ENCODE data around the gene KCNJ18. TPM values are rescaled to one million over a fixed set of nuclear protein-coding genes. Genes with fewer than 3 reads are reported as not detected.
"Not testable (repeated sequence)": the region's sequence is repeated elsewhere in the genome, so short reads cannot be mapped to it uniquely, and the experiment has no call there.

KCNJ18 gene
- polyA plus RNA-seq, result not detected
- long read RNA-seq, donor 1, result 0 reads
- long read RNA-seq, donor 2, result 0 reads
- long read RNA-seq, donor 3, result 0 reads
- long read RNA-seq, donor 4, result 0 reads
- long read RNA-seq, donor 5, result 0 reads
- long read RNA-seq, donor 6, result 0 reads
- long read RNA-seq, donor 7, result 0 reads
- long read RNA-seq, donor 8, result 0 reads
- long read RNA-seq, donor 9, result 0 reads
- long read RNA-seq, donor 10, result 0 reads
- long read RNA-seq, donor 11, result 0 reads

GRCh38 chr17:21691883-21692703 lies at the start of gene KCNJ18:
KCNJ18 (plus strand) TSS chr17:21692523; CDS start chr17:21702787, 10,264 bp downstream.
- H3K27ac ChIP-seq (ENCODE audit: low read length); DNase-seq; H3K4me3 ChIP-seq (ENCODE audit: low read length); H3K27me3 ChIP-seq (ENCODE audit: control insufficient read depth, insufficient read depth, low read length); H3K4me1 ChIP-seq (ENCODE audit: control insufficient read depth, insufficient read depth, low read length); H3K36me3 ChIP-seq (ENCODE audit: control insufficient read depth, insufficient read depth, low read length): not testable (repeated sequence)
- H3K9me3 ChIP-seq (ENCODE audit: control insufficient read depth, low read depth, low read length), result peaks cover 17% of the 10 kb centered on the region
- WGBS (ENCODE audit: insufficient coverage, low lambda C conversion rate), result no CpG with 5 or more reads among the region's 18 CpGs

- H3K9me3 ChIP-seq (ENCODE audit: control insufficient read depth, low read depth, low read length); DNase-seq; H3K4me3 ChIP-seq (ENCODE audit: low read length); H3K4me1 ChIP-seq (ENCODE audit: control insufficient read depth, insufficient read depth, low read length); H3K36me3 ChIP-seq (ENCODE audit: control insufficient read depth, insufficient read depth, low read length); H3K27me3 ChIP-seq (ENCODE audit: control insufficient read depth, insufficient read depth, low read length); H3K27ac ChIP-seq (ENCODE audit: low read length): not testable (repeated sequence)
- WGBS (ENCODE audit: insufficient coverage, low lambda C conversion rate), result no CpG with 5 or more reads among the region's 6 CpGs
Observed at GRCh38 chr17:21648125-21648524, 44.2 kb upstream of the KCNJ18 start.

GRCh38 chr17:21650043-21650442 lies 42.3 kb upstream of the KCNJ18 start:
- DNase-seq; H3K36me3 ChIP-seq (ENCODE audit: control insufficient read depth, insufficient read depth, low read length); H3K4me1 ChIP-seq (ENCODE audit: control insufficient read depth, insufficient read depth, low read length); H3K4me3 ChIP-seq (ENCODE audit: low read length); H3K27ac ChIP-seq (ENCODE audit: low read length); H3K27me3 ChIP-seq (ENCODE audit: control insufficient read depth, insufficient read depth, low read length); H3K9me3 ChIP-seq (ENCODE audit: control insufficient read depth, low read depth, low read length): not testable (repeated sequence)
- WGBS (ENCODE audit: insufficient coverage, low lambda C conversion rate), result 80% methylated on average over 1 of the region's 1 CpG

DNA sequence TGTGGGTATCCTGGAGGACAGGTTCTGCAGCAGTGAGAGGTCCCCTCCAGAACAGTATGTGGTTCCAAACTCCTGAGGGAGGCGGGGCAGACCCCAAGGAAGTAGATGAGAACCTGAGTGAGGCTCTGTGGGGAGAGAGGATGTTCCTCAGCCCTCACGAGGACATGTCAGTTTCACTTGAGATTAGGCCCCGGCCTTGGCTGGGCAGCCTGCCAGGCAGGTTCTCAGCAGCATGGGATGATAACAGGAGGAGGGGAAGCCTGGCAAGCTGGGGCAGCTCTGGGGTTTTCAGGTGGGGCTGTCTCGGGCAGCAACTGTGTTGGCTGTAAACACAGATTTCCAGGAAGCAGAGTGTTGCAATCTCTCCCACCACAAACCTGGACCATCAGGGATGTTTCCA lies 40.3 kb upstream of the KCNJ18 start:
- H3K36me3 ChIP-seq (ENCODE audit: control insufficient read depth, insufficient read depth, low read length); H3K4me1 ChIP-seq (ENCODE audit: control insufficient read depth, insufficient read depth, low read length); H3K9me3 ChIP-seq (ENCODE audit: control insufficient read depth, low read depth, low read length); H3K27me3 ChIP-seq (ENCODE audit: control insufficient read depth, insufficient read depth, low read length); DNase-seq; H3K27ac ChIP-seq (ENCODE audit: low read length); H3K4me3 ChIP-seq (ENCODE audit: low read length): not testable (repeated sequence)
- WGBS (ENCODE audit: insufficient coverage, low lambda C conversion rate), result no CpG with 5 or more reads among the region's 4 CpGs

DNA sequence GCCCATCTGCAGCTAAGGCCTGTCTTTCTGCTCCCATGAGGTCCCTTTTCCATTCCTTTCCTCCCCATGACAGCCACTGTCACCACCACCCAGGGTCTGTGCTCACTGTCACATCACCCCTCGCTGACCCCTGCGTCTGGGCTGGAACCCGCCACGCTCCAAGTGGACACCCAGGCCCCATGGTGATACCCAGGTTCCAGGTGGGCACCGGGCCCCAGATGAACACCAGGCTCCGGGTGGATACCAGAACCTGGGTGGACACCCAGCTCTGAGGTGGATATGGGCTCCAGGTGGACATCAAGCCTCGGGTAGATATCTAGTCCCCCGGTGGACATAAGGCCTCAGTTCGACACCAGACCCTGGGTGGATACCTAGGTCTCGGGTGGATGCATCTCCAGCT lies 39.1 kb upstream of the KCNJ18 start:
- not testable (repeated sequence) for DNase-seq

DNA sequence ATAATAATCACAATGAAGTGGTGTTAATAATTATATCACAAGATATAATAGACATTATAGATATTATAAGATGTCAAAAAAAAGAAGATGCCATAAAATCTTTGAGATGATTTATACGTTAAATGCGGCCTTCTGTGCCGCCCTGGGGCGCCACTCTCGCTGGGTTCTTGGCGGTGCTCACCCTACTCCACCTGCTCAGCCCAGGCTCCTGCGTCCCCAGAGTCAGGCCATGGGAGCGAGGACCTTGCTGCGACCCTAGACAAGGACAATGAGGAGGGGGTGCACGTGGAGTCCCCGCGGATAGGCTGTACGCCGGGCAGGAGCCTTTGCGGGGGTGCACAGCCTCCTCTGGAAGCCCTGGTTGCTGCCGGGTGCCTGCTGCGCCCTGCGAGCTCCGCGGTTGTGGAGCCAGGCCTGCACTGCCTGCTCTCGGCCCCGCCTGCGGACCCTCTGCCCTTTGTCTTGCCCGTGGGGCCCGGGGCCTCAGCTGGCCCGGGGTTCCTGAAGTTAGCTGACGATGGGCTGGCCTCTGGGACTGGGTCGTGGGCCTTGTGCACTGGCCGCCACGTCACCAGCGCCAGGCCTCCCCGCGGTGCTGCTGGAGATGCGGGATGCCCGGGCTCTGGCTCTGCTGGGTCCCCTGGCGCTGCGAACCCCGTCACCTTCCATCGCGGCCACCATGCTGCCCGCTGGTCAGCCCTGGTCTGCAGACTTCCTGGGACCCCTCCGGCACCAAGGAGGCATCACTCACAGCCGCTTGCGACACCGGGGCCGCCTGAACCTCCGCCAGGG lies 35.6 kb upstream of the KCNJ18 start:
- H3K36me3 ChIP-seq (ENCODE audit: control insufficient read depth, insufficient read depth, low read length); H3K27me3 ChIP-seq (ENCODE audit: control insufficient read depth, insufficient read depth, low read length); DNase-seq; H3K27ac ChIP-seq (ENCODE audit: low read length); H3K4me1 ChIP-seq (ENCODE audit: control insufficient read depth, insufficient read depth, low read length); H3K9me3 ChIP-seq (ENCODE audit: control insufficient read depth, low read depth, low read length); H3K4me3 ChIP-seq (ENCODE audit: low read length): not testable (repeated sequence)
- WGBS (ENCODE audit: insufficient coverage, low lambda C conversion rate), result no CpG with 5 or more reads among the region's 47 CpGs

More for the DNA sequence above, 39.1 kb upstream of the KCNJ18 start:
- not testable (repeated sequence) for H3K4me1 ChIP-seq (ENCODE audit: control insufficient read depth, insufficient read depth, low read length); H3K9me3 ChIP-seq (ENCODE audit: control insufficient read depth, low read depth, low read length); H3K36me3 ChIP-seq (ENCODE audit: control insufficient read depth, insufficient read depth, low read length); H3K27ac ChIP-seq (ENCODE audit: low read length); H3K4me3 ChIP-seq (ENCODE audit: low read length); H3K27me3 ChIP-seq (ENCODE audit: control insufficient read depth, insufficient read depth, low read length)
- no CpG with 5 or more reads among the region's 10 CpGs for WGBS (ENCODE audit: insufficient coverage, low lambda C conversion rate)

- H3K36me3 ChIP-seq (ENCODE audit: control insufficient read depth, insufficient read depth, low read length), result not testable (repeated sequence)
- 47% methylated on average over 3 of the region's 7 CpGs for WGBS (ENCODE audit: insufficient coverage, low lambda C conversion rate)
- H3K9me3 ChIP-seq (ENCODE audit: control insufficient read depth, low read depth, low read length), result peaks cover 10% of the 10 kb centered on the region
Observed at GRCh38 chr17:21659635-21660034, 32.7 kb upstream of the KCNJ18 start.

DNA sequence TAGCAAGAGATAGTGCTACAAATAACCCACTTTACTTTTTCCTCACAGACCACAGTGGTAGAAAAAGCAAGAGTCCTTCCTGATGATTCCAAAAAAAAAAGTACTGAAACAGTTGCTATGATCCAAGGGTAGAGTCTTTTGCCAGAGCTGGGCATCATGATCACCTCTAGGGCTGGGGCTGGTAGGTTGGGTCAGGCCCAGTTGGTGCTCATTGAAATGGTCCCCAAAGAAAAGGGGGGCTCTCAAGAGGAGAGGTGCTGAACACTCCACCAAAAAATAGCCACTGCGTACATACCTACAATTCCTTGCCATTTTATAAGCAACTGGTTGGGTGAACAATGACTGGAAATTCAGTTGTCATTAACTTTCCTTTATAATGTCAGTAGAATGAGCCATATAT lies 30.9 kb upstream of the KCNJ18 start:
- H3K27ac ChIP-seq (ENCODE audit: low read length); H3K4me3 ChIP-seq (ENCODE audit: low read length); H3K9me3 ChIP-seq (ENCODE audit: control insufficient read depth, low read depth, low read length); H3K36me3 ChIP-seq (ENCODE audit: control insufficient read depth, insufficient read depth, low read length); H3K4me1 ChIP-seq (ENCODE audit: control insufficient read depth, insufficient read depth, low read length); H3K27me3 ChIP-seq (ENCODE audit: control insufficient read depth, insufficient read depth, low read length); DNase-seq: not testable (repeated sequence)
- no CpG with 5 or more reads among the region's 1 CpG for WGBS (ENCODE audit: insufficient coverage, low lambda C conversion rate)

More at GRCh38 chr17:21659635-21660034, 32.7 kb upstream of the KCNJ18 start:
- H3K27me3 ChIP-seq (ENCODE audit: control insufficient read depth, insufficient read depth, low read length); H3K4me1 ChIP-seq (ENCODE audit: control insufficient read depth, insufficient read depth, low read length); H3K4me3 ChIP-seq (ENCODE audit: low read length); H3K27ac ChIP-seq (ENCODE audit: low read length); DNase-seq: not testable (repeated sequence)

- H3K9me3 ChIP-seq (ENCODE audit: control insufficient read depth, low read depth, low read length); H3K4me1 ChIP-seq (ENCODE audit: control insufficient read depth, insufficient read depth, low read length); DNase-seq; H3K27ac ChIP-seq (ENCODE audit: low read length); H3K36me3 ChIP-seq (ENCODE audit: control insufficient read depth, insufficient read depth, low read length); H3K4me3 ChIP-seq (ENCODE audit: low read length); H3K27me3 ChIP-seq (ENCODE audit: control insufficient read depth, insufficient read depth, low read length): not testable (repeated sequence)
- 80% methylated on average over 1 of the region's 3 CpGs for WGBS (ENCODE audit: insufficient coverage, low lambda C conversion rate)
Observed at GRCh38 chr17:21663166-21663565, 29.2 kb upstream of the KCNJ18 start.

DNA sequence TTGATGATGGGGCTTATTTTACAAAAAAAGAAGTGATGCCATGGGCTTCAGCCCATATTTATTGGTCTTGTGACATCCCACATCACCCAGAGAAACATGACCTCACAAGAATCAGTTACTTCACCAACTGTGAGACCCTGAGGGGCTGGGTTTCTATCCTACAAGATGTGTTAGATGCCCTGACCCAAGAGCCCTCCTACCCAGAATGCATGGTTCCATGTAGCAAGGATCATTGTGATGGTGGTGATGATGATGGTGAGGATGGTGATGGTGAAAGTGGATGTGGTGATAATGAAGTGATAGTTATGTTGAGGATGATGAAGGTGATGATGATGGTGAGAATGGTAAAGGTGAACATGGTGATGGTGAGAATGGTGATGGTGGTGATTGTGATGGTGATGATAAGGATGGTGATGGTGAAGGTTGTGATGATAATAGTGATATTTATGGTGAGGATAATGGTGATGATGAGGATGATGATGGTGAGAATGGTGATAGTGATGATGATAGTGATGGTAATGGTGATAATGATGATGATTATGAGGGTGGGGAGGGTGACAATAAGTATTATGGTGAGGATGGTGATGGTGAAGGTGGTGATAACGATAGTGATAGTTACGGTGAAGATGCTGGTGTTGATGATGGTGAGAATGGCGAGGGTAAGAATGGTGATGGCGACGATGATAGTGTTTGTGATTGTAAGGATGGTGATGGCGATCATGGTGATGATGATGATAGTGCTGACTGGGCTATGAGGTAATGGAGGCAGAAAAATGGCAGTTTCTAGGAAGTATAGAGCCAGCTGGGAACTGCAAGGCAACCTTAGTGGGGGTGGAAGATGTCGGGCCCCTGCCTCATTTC lies 28.5 kb upstream of the KCNJ18 start:
- H3K9me3 ChIP-seq (ENCODE audit: control insufficient read depth, low read depth, low read length); DNase-seq; H3K36me3 ChIP-seq (ENCODE audit: control insufficient read depth, insufficient read depth, low read length); H3K27ac ChIP-seq (ENCODE audit: low read length); H3K27me3 ChIP-seq (ENCODE audit: control insufficient read depth, insufficient read depth, low read length); H3K4me3 ChIP-seq (ENCODE audit: low read length); H3K4me1 ChIP-seq (ENCODE audit: control insufficient read depth, insufficient read depth, low read length): not testable (repeated sequence)
- 68% methylated on average over 6 of the region's 7 CpGs for WGBS (ENCODE audit: insufficient coverage, low lambda C conversion rate)
